Chondrocyte (in vitro differentiated cells): Measurements from ENCODE around the gene ISM1. TPM values are rescaled to one million over a fixed set of nuclear protein-coding genes. Genes with fewer than 3 reads are reported as not detected.

Source experiments
- DNase-seq: peaks from one replicate; pipeline ENCODE4 v3.0.0; 2021; ENCODE audit warnings: mixed read lengths, low spot score
- H3K27ac Mint-ChIP-seq: one replicate; pipeline ENCODE4 v1.8.0; 2021; ENCODE audit warnings: mild to moderate bottlenecking, moderate library complexity, mixed read lengths; ENCODE audit not compliant: unreplicated experiment
- H3K27me3 Mint-ChIP-seq: 2 replicates; pipeline ENCODE4 v1.8.0; 2021; ENCODE audit warnings: low read depth, mixed read lengths
- H3K36me3 Mint-ChIP-seq: 2 replicates; pipeline ENCODE4 v1.8.0; 2021; ENCODE audit warnings: low read depth, mixed read lengths
- H3K4me1 Mint-ChIP-seq: 2 replicates; pipeline ENCODE4 v1.8.0; 2021; ENCODE audit warnings: low read depth, mild to moderate bottlenecking, mixed read lengths
- H3K4me3 Mint-ChIP-seq: one replicate; pipeline ENCODE4 v1.8.0; 2021; ENCODE audit warnings: mild to moderate bottlenecking, moderate library complexity, mixed read lengths; ENCODE audit not compliant: unreplicated experiment
- H3K9me3 Mint-ChIP-seq: 2 replicates; pipeline ENCODE4 v1.8.0; 2021; ENCODE audit warnings: low read depth, mixed read lengths
- CTCF ChIP-seq: fragments of 200-600 bp; sonication (generic); IDR thresholded peaks from 2 replicates; pipeline ENCODE4 v1.5.0; 2021; ENCODE audit warnings: antibody characterized with exemption, mild to moderate bottlenecking, moderate library complexity
- total RNA-seq: library from RNA; stranded (reverse); gene quantifications from 3 replicates; pipeline ENCODE4 v1.2.1, GENCODE V29; 2021

Gene ISM1
- total RNA-seq, 1 donor from 2014 or later = 1.2 TPM

GRCh38 chr20:13221673-13222318 is 722 bp downstream of the ISM1 start:
- Mint-ChIP-seq H3K27ac (no peak overlapping the region), H3K4me3 (peak overlapping the region; percentile 70), H3K9me3 (no peaks in the 10 kb centered on the region), H3K4me1 (peaks cover 16% of the 10 kb centered on the region), H3K36me3 (peaks cover 1% of the 10 kb centered on the region), H3K27me3 (peaks cover 53% of the 10 kb centered on the region)
- TF ChIP-seq CTCF = peak; percentile 43
- DNase-seq = no peak

GRCh38 chr20:13222319-13222716 is 1.2 kb downstream of the ISM1 start:
- Mint-ChIP-seq H3K9me3 (no peaks in the 10 kb centered on the region), H3K4me1 (peaks cover 16% of the 10 kb centered on the region), H3K27ac (no peak overlapping the region), H3K4me3 (peak overlapping the region; percentile 70), H3K27me3 (peaks cover 49% of the 10 kb centered on the region), H3K36me3 (peaks cover 1% of the 10 kb centered on the region)
- no peak for DNase-seq
- no peak for TF ChIP-seq CTCF

DNA sequence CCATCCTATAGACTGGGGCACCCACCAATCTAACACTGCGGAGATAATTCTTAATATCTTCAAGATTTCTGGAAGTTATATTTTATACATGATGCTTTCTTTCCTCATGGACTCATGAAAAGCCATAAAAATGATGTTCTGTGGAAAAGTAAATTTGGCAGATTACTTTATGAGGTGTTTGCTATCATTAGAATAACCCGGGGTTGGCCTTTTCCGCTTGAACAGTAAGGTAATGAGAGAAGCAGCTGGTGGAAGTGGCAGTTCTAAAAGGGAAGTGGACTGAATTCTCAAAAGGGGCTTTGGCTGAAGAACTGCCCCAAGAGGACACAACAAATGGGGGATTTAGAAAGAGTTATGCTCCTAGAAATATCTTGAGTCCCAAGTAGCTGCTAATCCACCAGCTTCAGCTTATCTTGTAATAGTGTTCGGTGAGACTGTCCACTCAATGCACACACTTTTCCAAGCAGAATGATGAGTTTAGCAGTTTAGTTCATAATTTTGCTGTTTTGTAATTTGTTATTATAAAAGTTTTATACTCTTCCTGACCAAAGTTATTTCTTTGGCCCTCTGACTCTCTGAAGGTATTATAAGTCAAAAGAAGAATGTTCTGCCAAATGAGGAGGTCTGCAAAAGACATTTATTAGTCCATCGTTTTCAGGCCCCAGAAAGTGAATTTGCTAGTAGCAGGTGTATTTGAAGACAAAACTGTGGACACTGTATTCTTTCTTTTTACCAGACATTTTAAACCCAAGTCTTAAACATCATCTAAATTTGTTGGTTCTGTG is 2.9 kb downstream of the ISM1 start:
- TF ChIP-seq CTCF = no peak
- Mint-ChIP-seq H3K9me3 (peaks cover 5% of the 10 kb centered on the region), H3K4me1 (peaks cover 16% of the 10 kb centered on the region), H3K4me3 (no peak overlapping the region), H3K27me3 (peaks cover 37% of the 10 kb centered on the region), H3K36me3 (peaks cover 1% of the 10 kb centered on the region), H3K27ac (no peak overlapping the region)
- no peak for DNase-seq

- H3K36me3 Mint-ChIP-seq = peaks cover 1% of the 10 kb centered on the region
- DNase-seq = no peak
- peaks cover 5% of the 10 kb centered on the region for H3K9me3 Mint-ChIP-seq
- no peak overlapping the region for H3K4me3 Mint-ChIP-seq
- TF ChIP-seq CTCF = no peak
- peaks cover 24% of the 10 kb centered on the region for H3K27me3 Mint-ChIP-seq
- peaks cover 11% of the 10 kb centered on the region for H3K4me1 Mint-ChIP-seq
- no peak overlapping the region for H3K27ac Mint-ChIP-seq
These were observed 5.3 kb downstream of the ISM1 start for GRCh38 chr20:13226367-13226766.

GRCh38 chr20:13228771-13229170 is 7.7 kb downstream of the ISM1 start:
- peaks cover 5% of the 10 kb centered on the region for H3K9me3 Mint-ChIP-seq
- H3K4me3 Mint-ChIP-seq = no peak overlapping the region
- H3K36me3 Mint-ChIP-seq = peaks cover 1% of the 10 kb centered on the region
- no peak for TF ChIP-seq CTCF
- H3K27me3 Mint-ChIP-seq = peaks cover 16% of the 10 kb centered on the region
- no peak for DNase-seq
- no peak overlapping the region for H3K27ac Mint-ChIP-seq
- H3K4me1 Mint-ChIP-seq = peaks cover 12% of the 10 kb centered on the region
